Measurements from ENCODE around the gene NKX6-1.

DNA sequence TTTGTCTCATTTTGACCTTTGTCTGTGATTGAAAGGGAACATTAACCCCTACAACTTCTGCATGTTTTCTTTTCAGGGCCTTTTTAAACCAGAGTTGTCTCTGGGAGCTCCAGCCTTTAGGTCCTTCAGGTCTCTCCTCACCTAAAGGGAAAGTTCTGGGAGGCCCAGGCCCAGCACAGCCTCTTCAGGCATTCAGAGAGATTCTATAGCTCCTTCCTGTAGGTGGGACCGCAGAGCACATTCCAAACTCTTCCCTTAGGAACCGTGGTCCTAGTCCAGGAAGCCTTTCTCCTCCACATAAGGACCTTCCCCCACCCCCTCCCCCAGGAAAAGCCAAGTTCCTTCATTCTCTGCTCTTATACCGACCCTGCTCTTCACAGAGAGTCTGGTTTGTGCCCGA lies 14.9 kb downstream of the NKX6-1 start:
- TF ChIP-seq, protein P1, sequence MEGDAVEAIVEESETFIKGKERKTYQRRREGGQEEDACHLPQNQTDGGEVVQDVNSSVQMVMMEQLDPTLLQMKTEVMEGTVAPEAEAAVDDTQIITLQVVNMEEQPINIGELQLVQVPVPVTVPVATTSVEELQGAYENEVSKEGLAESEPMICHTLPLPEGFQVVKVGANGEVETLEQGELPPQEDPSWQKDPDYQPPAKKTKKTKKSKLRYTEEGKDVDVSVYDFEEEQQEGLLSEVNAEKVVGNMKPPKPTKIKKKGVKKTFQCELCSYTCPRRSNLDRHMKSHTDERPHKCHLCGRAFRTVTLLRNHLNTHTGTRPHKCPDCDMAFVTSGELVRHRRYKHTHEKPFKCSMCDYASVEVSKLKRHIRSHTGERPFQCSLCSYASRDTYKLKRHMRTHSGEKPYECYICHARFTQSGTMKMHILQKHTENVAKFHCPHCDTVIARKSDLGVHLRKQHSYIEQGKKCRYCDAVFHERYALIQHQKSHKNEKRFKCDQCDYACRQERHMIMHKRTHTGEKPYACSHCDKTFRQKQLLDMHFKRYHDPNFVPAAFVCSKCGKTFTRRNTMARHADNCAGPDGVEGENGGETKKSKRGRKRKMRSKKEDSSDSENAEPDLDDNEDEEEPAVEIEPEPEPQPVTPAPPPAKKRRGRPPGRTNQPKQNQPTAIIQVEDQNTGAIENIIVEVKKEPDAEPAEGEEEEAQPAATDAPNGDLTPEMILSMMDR (IDR thresholded peaks at IDR 0.05): no peak
- TF ChIP-seq POLR2AphosphoS5 (IDR thresholded peaks at IDR 0.05): no peak
